ENCODE measurements around the gene IGF2BP3.
"Not testable (repeated sequence)": the region's sequence is repeated elsewhere in the genome, so short reads cannot be mapped to it uniquely, and the experiment has no call there.

GRCh38 chr7:23312141-23312540 lies 158.2 kb downstream of the IGF2BP3 start:
- TF ChIP-seq CTCF (IDR thresholded peaks at IDR 0.05; ENCODE audit: extremely low read depth in 1 of 2, insufficient read depth in 1 of 2, low read depth in 1 of 2, low read length in 2 of 2); POLR2AphosphoS5 (IDR thresholded peaks at IDR 0.05; ENCODE audit: insufficient read depth, low read depth, low read length); EZH2 (IDR thresholded peaks at IDR 0.05; ENCODE audit: borderline replicate concordance, low read depth, low read length, severe bottlenecking); GATA2 (IDR thresholded peaks at IDR 0.05; ENCODE audit: insufficient read depth, insufficient read length, low read depth, low read length); POLR2A (IDR thresholded peaks at IDR 0.05; ENCODE audit: low read depth, low read length); MAX (IDR thresholded peaks at IDR 0.05; ENCODE audit: insufficient read depth, insufficient read length): not testable (repeated sequence)

All from endothelial cell of umbilical vein (primary cell).